Choroid plexus epithelial cell (primary cell): Measurements from ENCODE around the gene ATAD2B.

Experiments used
- DNase-seq: peaks from one replicate; pipeline ENCODE4 v3.0.0-alpha.2; 2010; ENCODE audit warnings: low read depth
- H3K4me3 ChIP-seq: 2 replicates; pipeline ENCODE4 v1.5.1; 2011; ENCODE audit warnings: low read depth, mild to moderate bottlenecking, control low read depth, low read length, moderate library complexity
- TF ChIP-seq, protein P1 (sequence below): conservative IDR thresholded peaks from 2 replicates; pipeline ENCODE4 v1.5.1; 2011; ENCODE audit warnings: low read depth, mild to moderate bottlenecking, control low read depth, inconsistent platforms, low read length, moderate library complexity

ATAD2B gene

DNA sequence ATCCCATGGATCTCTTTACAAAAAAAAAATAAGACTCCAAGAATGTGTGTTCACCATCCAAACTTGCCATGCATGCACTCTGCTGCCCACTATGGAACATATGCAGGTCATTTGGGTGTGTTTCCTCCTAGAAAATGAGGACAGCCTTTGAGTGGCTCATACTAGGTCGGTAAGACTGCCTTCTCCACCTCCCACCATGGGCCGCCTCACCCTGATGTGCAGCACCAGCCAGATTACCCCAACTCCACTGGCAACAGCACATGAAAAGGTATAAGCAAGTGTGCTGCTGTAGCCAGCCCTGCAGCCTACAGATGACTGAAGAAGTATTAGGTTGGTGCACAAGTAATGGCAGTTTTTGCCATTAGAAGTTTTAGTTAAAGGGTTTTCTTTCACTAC lies 214.2 kb downstream of the ATAD2B start:
- DNase-seq, result no peak
- TF ChIP-seq, protein P1, sequence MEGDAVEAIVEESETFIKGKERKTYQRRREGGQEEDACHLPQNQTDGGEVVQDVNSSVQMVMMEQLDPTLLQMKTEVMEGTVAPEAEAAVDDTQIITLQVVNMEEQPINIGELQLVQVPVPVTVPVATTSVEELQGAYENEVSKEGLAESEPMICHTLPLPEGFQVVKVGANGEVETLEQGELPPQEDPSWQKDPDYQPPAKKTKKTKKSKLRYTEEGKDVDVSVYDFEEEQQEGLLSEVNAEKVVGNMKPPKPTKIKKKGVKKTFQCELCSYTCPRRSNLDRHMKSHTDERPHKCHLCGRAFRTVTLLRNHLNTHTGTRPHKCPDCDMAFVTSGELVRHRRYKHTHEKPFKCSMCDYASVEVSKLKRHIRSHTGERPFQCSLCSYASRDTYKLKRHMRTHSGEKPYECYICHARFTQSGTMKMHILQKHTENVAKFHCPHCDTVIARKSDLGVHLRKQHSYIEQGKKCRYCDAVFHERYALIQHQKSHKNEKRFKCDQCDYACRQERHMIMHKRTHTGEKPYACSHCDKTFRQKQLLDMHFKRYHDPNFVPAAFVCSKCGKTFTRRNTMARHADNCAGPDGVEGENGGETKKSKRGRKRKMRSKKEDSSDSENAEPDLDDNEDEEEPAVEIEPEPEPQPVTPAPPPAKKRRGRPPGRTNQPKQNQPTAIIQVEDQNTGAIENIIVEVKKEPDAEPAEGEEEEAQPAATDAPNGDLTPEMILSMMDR, result no peak
- no peak overlapping the region for H3K4me3 ChIP-seq

- TF ChIP-seq, protein P1, result no peak
- DNase-seq, result peak; percentile 90
- no peak overlapping the region for H3K4me3 ChIP-seq
Observed at GRCh38 chr2:23711979-23712755, 214.8 kb downstream of the ATAD2B start.

DNA sequence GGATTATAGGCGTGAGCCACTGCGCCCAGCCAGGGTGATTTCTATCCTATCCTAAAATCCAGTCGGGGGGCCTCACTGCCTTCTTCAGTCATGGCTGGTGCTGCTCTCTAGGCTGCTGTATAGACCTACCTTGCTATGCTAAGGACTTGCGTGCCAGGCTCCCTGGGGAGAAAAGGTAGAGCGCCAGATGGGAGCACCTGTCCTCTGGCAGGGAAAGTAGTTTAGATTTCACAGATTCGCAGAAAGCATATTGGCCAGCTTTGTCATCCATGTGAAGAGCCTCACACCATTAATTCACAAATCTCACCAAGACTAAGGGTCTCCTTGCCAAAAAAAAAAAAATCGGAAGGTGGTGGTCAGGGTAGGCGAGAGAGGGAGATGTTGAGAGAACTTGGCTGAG lies 217.6 kb downstream of the ATAD2B start:
- TF ChIP-seq, protein P1, result no peak
- no peak for DNase-seq
- H3K4me3 ChIP-seq, result no peak overlapping the region

DNA sequence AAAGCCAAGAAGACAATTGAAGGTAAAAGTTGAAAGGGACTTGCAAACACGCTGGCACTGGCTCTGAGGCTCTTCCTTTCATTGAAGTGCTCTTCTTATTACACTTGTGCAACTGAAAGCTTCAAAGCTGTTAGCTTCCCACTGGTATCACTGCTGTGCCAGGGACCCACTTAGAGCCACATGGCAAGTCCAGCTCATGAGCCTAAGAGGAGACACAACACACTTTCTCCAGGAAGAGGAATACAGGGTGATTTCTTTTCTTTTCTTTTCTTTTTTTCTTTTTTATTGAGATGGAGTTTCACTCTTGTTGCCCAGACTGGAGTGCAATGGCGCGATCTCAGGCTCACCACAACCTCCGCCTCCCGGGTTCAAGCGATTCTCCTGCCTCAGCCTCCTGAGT lies 218.2 kb downstream of the ATAD2B start:
- TF ChIP-seq, protein P1, result no peak
- no peak overlapping the region for H3K4me3 ChIP-seq
- no peak for DNase-seq

GRCh38 chr2:23707096-23707495 lies 219.8 kb downstream of the ATAD2B start:
- TF ChIP-seq, protein P1, result no peak
- H3K4me3 ChIP-seq, result no peak overlapping the region
- no peak for DNase-seq

DNA sequence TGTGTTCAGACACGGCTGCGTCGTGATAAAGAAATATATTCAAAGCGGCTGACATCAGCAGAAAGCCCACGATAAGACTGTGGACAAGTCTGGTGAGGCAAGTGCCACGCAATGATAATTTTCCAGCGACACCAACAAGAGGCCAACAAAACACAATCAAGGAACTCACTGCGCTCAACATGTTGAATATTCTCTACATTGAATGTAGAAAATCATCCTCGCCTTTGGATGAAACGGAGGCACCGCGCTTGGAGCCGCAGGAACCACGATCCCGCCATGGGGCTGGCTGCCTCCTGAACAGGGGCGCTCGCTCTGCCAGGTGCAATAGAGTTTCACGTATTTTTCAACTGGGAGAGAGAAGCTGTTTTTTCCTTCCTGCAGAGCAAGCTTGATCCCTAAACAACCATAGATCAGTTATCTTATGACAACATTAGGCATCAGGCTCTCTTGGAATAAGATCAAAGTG lies 220.3 kb downstream of the ATAD2B start:
- no peak overlapping the region for H3K4me3 ChIP-seq
- TF ChIP-seq, protein P1, result no peak
- DNase-seq, result no peak
